ENCODE results near the gene UTY. TPM values are rescaled to one million over a fixed set of nuclear protein-coding genes. Genes with fewer than 3 reads are reported as not detected.

Gene UTY
- total RNA-seq, 4 donors from 2014 or later = not detected

DNA sequence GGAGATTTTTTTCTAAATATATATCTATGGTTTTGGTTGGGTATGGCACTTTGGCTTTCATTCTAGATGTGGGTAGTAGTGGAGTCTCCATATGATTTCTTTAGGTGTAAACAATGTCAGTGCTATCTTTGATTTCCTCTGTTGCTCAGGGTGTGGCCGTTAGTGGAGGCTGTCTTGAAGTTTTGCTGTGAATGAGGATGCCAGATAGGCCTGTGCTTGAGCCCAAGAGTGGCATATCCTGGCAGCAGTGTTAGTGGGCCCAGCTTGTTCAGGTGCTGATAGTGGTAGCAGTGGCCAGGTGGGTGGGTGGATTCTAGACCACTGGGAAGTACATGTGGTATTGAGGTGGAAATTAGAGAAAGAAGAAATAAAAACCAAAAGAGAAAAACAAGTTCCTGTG is 8.9 kb upstream of the UTY start:
- Histone ChIP-seq H3K4me1 (no peaks in the 10 kb centered on the region), H3K4me3 (no peak overlapping the region), H3K36me3 (no peaks in the 10 kb centered on the region), H3K9me3 (no peaks in the 10 kb centered on the region), H3K27me3 (no peaks in the 10 kb centered on the region), H3K27ac (no peak overlapping the region)
- intact Hi-C loops (cut with DNase I; ENCODE audit: low total_unique reads) = no loop called here
- no peak for DNase-seq
- TF ChIP-seq POLR2A (IDR thresholded peaks at IDR 0.05) (no peak), CTCF (IDR thresholded peaks at IDR 0.05) (no peak)

DNA sequence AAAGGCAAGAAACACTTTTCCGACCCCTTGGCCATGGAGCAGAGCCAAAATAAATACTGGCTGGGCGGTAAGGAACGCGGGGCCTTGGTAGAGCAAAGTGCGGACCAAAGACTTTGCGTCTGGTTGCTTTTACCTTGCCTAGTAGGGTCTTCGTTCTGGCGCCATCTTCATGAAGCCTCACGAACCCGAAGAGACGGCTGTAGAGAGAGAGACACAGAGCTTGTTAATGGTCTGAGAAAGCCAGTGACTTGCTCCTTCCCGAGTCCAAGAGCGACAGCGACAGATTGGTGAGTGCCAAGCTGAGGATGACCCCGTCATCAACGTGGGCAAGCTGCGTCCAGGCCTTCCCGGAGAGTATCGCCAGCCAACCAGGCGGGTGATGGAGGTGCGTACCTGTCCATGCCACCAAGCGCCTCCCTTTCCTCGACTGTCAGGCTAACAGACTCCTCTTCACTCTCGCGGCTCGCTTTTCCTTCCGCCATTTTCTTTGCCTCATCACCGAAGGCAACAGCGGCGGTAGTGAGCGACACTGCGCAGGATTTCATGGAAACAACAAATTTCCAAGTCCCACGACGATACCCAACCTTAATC is 617 bp downstream of the UTY start:
- intact Hi-C loops (cut with DNase I; ENCODE audit: low total_unique reads) = no loop called here
- H3K36me3 ChIP-seq = no peaks in the 10 kb centered on the region
- H3K4me1 ChIP-seq = no peaks in the 10 kb centered on the region
- H3K27ac ChIP-seq = no peak overlapping the region
- H3K4me3 ChIP-seq = no peak overlapping the region
- TF ChIP-seq POLR2A (IDR thresholded peaks at IDR 0.05) = no peak
- TF ChIP-seq CTCF (IDR thresholded peaks at IDR 0.05) = no peak
- H3K27me3 ChIP-seq = no peaks in the 10 kb centered on the region
- H3K9me3 ChIP-seq = no peaks in the 10 kb centered on the region
- no peak for DNase-seq

DNA sequence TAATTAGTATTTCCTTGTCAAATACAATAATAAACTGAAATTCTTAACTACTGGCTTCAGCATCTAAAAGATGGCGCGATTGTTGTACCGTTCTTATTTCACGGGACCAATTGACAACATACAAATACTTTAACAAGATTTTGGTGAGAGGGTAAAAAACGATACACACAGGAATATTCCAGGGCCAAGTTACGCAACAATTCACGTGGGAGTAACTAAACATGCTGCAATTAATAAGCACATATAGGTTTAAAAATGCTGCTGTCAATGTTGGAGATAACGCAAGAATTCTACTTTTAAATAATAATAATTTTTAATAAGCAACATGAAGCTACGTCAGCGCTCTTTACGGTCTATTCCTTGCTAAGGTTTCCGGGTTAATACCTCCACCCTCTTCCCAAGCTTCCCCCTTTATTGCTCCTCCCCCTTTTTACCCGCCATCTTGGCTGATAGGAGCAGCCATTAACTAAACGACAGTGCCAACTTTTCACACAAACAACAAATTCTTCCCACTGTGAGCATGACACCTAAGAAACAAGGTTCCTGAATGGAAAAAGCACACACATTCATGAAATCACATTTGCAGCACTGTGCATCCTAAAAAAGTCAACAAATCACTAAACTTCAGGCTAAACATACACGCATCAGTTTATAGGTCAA is 1.6 kb downstream of the UTY start:
- Histone ChIP-seq H3K27ac (no peak overlapping the region), H3K4me3 (no peak overlapping the region), H3K36me3 (no peaks in the 10 kb centered on the region), H3K4me1 (no peaks in the 10 kb centered on the region), H3K9me3 (no peaks in the 10 kb centered on the region), H3K27me3 (no peaks in the 10 kb centered on the region)
- intact Hi-C loops (cut with DNase I; ENCODE audit: low total_unique reads) = no loop called here
- no peak for DNase-seq
- TF ChIP-seq CTCF (IDR thresholded peaks at IDR 0.05) (no peak), POLR2A (IDR thresholded peaks at IDR 0.05) (no peak)

- no peaks in the 10 kb centered on the region for H3K27me3 ChIP-seq
- intact Hi-C loops (cut with DNase I; ENCODE audit: low total_unique reads) = no loop called here
- no peak overlapping the region for H3K4me3 ChIP-seq
- TF ChIP-seq POLR2A (IDR thresholded peaks at IDR 0.05) (no peak), CTCF (IDR thresholded peaks at IDR 0.05) (no peak)
- no peak for DNase-seq
- H3K36me3 ChIP-seq = no peaks in the 10 kb centered on the region
- no peaks in the 10 kb centered on the region for H3K9me3 ChIP-seq
- H3K27ac ChIP-seq = no peak overlapping the region
- H3K4me1 ChIP-seq = no peaks in the 10 kb centered on the region
Measured at GRCh38 chrY:13474997-13475396, 4.8 kb downstream of the UTY start.

- TF ChIP-seq CTCF (IDR thresholded peaks at IDR 0.05) (no peak), POLR2A (IDR thresholded peaks at IDR 0.05) (no peak)
- intact Hi-C loops (cut with DNase I; ENCODE audit: low total_unique reads) = no loop called here
- no peaks in the 10 kb centered on the region for H3K27me3 ChIP-seq
- no peak overlapping the region for H3K27ac ChIP-seq
- H3K9me3 ChIP-seq = no peaks in the 10 kb centered on the region
- H3K36me3 ChIP-seq = no peaks in the 10 kb centered on the region
- no peaks in the 10 kb centered on the region for H3K4me1 ChIP-seq
- H3K4me3 ChIP-seq = no peak overlapping the region
- DNase-seq = no peak
Measured at GRCh38 chrY:13451572-13451971, 28.3 kb downstream of the UTY start.
